Stimulated activated CD4-positive, alpha-beta T cell treated with anti-CD3 and anti-CD28 coated beads, TNF-alpha, amount 100 ng/mL, for 24 hours (primary cell): Measurements from ENCODE around the gene SELENOF.

Source experiments
- DNase-seq, 3 experiments: peaks; one replicate each; pipeline ENCODE4 v3.0.0-alpha.2; 2020; ENCODE audit warnings: low read depth in 3 of 3

SELENOF gene

DNA sequence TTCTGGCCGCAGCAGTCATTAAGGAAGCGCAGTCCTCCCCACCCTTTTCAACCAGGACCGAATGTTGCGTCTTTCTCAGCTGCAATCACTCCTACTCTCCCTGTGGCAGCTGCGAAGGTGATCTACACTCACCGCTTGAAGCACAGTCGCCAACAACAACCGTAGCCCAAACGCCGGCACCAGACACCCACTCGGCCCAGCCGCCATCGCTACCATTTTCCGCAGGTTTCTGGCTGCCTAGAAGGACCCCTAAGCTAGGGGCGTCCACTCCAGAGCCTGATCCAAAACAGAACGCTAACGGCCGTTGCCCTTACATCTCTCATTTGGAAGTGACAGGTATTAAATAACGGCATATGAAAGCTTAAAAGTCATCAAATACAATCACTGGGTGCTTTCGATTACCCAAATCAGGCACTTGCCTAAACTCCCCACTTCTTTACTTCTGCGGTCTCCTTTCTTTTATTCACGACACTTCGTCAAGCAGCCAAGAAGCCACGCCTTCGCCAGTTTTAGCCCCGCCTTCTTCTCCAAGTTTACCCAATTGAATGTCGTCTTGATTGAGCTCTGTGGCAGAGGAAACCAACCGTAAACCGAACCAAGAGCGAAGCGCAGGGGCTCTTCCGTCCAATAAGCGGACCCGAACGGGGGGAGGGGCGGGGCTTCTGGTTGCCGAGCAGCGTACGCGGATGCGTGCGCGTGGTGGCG is at the start of gene SELENOF:
TSS of gene SELENOF (minus strand) at position 231 of the 705 bp plus-strand sequence. CDS start at position 216, 15 bp downstream.
- DNase-seq: peak; percentile 97 to 99 (median 98)

DNA sequence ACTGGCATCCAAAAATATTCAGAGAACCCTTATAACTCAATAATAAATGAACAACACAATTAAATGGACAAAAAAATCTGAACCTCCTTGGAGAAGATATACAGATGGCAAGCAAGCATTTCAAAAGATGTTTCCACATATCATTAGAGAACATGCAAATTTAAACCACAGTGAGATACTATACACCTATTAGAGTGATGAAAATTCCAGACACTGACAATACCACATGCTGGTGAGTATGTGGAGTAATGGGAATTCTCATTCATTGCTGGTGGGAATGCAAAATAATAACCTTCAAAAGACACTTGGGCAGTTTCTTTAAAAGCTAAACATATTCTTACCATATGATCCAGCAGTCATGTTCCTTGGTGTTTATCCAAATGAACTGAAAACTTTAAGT is 46.6 kb upstream of the SELENOF start:
- DNase-seq: no peak

DNA sequence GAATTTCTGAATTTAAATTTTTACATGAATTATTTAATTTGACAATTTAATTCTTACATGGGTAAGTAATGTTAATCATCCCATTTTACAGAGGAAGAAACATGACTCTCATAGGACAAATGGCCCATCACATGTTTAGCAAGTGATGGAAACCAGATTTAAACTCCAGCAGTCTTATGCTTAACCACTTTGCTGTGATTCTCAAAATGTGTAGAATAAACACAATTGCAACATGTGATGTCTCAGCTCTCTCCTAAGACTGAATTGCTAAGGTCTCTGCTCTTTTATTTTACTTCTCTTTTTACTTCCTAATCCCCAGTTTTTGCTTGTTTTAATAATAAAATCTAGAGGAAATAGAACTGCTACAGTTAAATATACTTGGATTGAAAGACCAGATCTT is 43.3 kb upstream of the SELENOF start:
- no peak for DNase-seq

DNA sequence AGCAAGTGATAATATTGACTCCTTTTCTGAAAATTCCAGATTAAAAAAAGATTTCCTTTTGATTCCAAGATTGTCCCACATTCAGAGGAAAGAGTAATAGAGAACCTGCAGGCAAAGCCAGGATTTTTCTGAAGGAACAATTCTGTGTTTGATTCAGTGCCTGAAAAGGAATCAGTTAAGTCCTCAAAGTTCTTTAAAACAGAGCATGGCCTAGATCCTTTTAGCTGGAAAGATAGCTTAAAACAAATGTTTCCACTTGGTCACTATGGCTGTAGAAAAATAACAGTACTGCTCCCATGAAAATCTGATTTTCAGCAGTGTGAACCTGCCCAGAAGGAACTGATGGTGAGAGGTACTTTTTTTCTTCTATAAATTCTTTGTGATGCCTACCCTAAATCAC is 42.3 kb upstream of the SELENOF start:
- DNase-seq: no peak

GRCh38 chr1:86955678-86956077 is 41.8 kb upstream of the SELENOF start:
- no peak for DNase-seq

DNA sequence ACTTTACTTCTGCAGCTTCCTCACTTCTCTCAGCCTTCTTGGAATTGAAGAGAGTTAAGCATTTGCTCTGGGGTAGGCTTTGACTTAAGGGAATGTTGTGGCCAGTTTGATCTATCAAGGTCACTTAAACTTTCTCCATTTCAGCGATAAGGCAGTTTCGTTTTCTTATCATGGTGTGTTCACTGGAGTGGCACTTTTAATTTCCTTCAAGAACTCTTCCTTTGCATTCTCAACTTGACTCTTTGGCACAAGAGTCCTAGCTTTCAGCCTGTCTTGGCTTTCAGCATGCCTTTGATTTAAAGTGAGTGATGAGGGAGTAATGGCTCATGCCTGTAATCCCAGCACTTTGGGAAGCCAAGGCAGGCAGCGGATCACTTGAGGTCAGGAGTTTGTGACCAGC is 39.2 kb upstream of the SELENOF start:
- DNase-seq: no peak

- no peak for DNase-seq
Observed at GRCh38 chr1:86951430-86951829, 37.5 kb upstream of the SELENOF start.

DNA sequence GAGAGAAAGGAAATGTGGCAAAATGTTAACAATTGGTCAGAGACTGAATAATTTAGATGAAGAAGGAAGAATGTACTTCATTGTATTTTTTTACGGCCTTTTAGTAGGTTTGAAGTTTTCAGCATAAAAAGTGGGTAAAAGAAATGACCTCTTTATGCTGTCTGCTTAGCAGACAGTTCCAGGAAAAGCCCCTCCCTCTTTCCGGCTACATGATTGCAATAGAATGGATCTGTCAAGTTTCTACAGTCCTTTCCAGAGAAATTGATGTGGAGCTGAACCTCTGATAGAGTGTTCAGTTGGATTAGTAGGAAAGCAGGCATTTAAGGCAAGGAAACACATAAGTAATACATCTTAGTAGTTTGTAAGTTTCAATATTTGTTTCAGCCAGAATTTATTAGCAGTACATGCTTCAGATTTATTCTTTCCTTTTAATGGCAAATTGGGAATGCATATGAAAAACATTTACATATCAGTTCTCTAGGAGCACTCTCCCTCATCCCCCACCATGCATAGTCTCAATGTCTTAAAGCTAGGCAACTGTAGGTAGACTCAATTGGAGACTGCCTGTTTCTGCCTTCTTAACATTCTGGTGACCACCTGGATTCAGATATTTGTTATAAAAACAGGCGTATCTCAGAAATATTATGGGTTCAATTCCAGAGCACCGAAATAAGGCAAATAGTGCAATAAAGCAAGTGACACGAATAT is 36.9 kb upstream of the SELENOF start:
- DNase-seq: no peak

- DNase-seq: no peak
Observed at GRCh38 chr1:86948212-86948611, 34.3 kb upstream of the SELENOF start.

- no peak for DNase-seq
Observed at GRCh38 chr1:86942743-86943142, 28.8 kb upstream of the SELENOF start.

- no peak for DNase-seq
Observed at GRCh38 chr1:86942042-86942441, 28.1 kb upstream of the SELENOF start.

DNA sequence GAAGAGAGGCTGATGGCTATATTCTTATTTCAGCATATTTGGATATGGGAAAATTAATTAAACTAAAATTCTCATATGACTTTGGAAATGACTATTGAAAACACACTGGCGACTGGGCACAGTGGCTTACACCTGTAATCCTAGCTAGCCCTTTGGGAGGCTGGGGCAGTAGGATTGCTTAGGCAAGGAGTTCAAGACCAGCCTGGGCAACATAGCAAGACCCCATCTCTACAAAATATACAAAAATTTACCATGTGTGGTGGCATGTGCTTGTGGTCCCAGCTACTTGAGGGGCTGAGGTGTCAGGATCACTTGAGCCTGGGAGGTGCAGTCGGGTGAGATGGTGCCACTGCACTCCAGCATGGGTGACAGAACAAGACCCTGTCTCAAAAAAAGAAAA is 26.7 kb upstream of the SELENOF start:
- no peak for DNase-seq

DNA sequence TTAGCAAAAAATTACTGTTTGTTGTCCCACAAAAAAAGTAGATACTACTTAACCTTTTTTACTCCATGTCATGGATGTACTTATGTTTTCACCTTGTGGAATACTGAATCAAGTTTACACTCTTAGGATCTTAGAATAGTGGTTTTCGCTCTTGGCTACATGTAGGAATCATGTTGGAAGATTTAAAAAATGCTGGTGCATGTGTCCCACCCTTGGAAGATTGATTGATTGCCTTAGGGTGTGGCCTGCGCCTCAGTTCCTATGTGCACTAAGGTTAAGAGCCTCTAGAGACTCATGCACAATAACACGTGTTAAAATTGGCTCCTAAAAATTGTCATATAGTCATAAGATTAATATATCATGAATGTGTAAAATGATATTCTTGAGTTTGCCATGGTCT is 25.5 kb upstream of the SELENOF start:
- no peak for DNase-seq

DNA sequence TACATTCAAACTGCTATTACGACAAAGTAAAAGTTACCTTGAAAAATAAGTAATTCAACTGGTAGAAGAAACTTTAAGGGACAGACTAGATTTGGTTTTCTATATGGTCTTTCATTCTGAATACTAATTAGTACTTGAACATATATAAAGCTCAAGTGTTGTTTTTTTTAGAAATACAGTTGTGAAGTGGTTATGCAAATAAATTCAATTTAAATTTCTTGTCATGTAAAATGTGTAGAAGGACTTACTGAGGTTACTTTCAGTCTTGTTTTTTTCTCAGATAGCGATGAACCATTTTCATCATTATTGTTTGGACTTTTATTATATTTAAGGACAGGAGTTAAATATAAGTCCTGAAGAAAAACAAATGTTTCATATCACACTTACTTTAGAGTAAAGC is 24.9 kb upstream of the SELENOF start:
- no peak for DNase-seq

- DNase-seq: no peak
Observed at GRCh38 chr1:86938450-86938849, 24.5 kb upstream of the SELENOF start.

GRCh38 chr1:86933562-86934377 is 19.8 kb upstream of the SELENOF start:
- no peak for DNase-seq

DNA sequence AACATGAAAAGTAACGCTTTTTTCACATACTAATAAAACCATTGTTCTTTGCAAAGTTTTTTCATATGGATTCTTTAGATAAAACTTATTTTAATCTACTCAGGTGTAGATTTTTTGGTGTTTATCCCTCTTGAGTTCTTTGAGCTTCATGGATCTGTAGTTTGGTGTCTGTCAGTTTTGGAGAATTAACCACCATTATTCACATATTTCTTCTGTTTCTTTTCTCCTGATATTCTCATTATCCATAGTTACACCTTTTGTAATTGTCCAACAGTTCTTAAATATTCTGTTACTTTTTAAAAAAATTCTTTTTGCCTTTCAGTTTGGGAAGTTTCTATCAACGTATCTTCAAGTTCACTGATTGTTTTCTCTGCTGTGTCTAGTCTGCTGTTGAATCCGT is 19.1 kb upstream of the SELENOF start:
- DNase-seq: no peak

GRCh38 chr1:86928819-86929218 is 14.9 kb upstream of the SELENOF start:
- DNase-seq: no peak

GRCh38 chr1:86926883-86927282 is 13.0 kb upstream of the SELENOF start:
- DNase-seq: no peak

DNA sequence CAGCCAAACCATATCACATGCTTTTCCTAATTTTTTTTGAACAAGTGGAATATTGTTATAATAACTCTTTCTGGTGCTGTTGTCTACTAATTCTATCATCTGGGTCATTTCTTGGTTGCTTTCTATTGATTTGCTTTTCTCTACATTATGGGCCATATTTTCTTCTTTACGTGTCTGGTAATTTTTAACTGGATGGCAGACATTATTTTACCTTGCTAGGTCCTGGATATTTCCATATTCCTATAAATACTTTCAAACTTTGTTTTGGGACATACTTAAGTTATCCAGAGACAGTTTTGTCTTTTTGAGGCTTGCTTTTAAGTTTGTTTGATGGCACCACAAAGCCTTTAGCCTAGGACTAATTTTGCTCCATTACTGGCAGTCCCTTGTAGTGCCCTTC is 11.8 kb upstream of the SELENOF start:
- no peak for DNase-seq

- no peak for DNase-seq
Observed at GRCh38 chr1:86924324-86924960, 10.5 kb upstream of the SELENOF start.

DNA sequence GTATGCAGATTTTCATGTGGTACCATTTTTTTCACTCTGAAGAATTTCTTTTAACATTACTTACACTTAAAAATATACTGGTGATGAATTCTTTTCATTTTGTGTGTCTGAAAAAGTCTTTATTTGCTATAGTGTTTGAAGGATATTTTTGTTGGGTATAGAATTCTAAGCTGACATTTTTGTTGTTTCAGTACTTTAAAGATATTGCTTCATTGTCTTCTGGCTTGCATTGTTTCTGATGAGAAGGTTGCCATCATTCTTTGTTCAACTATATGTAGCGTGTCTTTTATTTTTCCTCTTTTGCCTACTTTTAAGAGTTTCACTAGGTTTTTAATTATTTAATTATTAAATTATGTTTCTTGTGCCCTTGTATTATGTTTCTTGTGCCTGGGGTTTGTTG is 8.5 kb upstream of the SELENOF start:
- DNase-seq: no peak
